Measurements from ENCODE around the gene CFAP54. TPM values are rescaled to one million over a fixed set of nuclear protein-coding genes. Genes with fewer than 3 reads are reported as not detected.
"Not testable (repeated sequence)": the region's sequence is repeated elsewhere in the genome, so short reads cannot be mapped to it uniquely, and the experiment has no call there.

Gene CFAP54
- polyA plus RNA-seq, 3 donors = not detected

DNA sequence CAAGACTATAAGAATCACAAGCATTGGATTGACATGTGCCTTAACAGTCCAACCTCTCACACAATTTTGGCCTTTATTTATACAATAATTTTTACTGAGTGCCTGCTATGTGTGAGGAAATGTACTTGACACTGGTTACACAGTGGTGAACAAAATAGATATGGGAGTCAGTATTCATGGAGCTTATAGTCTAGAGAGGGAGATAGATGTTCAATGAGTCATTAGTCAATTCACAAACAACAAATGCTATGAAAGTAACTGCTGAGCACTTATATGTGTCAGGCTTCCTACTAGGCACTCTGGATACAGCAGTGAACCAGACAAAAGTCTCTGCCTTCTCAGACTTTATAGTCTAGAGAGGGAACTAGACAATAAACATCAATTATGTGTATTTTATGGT is 3.7 kb downstream of the CFAP54 start:
- peaks cover 6 to 18% of the 10 kb centered on the region in 2 donors for H3K27me3 ChIP-seq (ENCODE audit: control insufficient read depth in 2 of 2, insufficient read depth in 2 of 2, low read length in 2 of 2)
- Mint-ChIP-seq H3K4me1 (peaks cover 9% of the 10 kb centered on the region), H3K27me3 (ENCODE audit: low read depth in 3 of 3) (peaks cover 15 to 21% (median 18%) of the 10 kb centered on the region in 3 donors), H3K4me3 (no peak overlapping the region), H3K9me3 (peaks cover 0 to 5% (median 0%) of the 10 kb centered on the region in 7 donors), H3K27ac (no peak overlapping the region), H3K36me3 (no peaks in the 10 kb centered on the region)
- TF ChIP-seq, protein P1, sequence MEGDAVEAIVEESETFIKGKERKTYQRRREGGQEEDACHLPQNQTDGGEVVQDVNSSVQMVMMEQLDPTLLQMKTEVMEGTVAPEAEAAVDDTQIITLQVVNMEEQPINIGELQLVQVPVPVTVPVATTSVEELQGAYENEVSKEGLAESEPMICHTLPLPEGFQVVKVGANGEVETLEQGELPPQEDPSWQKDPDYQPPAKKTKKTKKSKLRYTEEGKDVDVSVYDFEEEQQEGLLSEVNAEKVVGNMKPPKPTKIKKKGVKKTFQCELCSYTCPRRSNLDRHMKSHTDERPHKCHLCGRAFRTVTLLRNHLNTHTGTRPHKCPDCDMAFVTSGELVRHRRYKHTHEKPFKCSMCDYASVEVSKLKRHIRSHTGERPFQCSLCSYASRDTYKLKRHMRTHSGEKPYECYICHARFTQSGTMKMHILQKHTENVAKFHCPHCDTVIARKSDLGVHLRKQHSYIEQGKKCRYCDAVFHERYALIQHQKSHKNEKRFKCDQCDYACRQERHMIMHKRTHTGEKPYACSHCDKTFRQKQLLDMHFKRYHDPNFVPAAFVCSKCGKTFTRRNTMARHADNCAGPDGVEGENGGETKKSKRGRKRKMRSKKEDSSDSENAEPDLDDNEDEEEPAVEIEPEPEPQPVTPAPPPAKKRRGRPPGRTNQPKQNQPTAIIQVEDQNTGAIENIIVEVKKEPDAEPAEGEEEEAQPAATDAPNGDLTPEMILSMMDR (IDR thresholded peaks at IDR 0.05) = no peak
- no peak for DNase-seq
- no peak overlapping the region for H3K4me3 ChIP-seq (replicated peaks in 1 of 3; ENCODE audit: low read depth in 2 of 3, low read length in 3 of 3)
- H3K36me3 ChIP-seq (replicated peaks in 1 of 2; ENCODE audit: control insufficient read depth in 1 of 2, insufficient read depth in 2 of 2, low read length in 2 of 2) = no peaks in the 10 kb centered on the region
- intact Hi-C loops (cut with micrococcal nuclease) = loop anchor here in 1 of 2 donors (10.0 kb wide), 1 partner anchor 98 kb away; no protein-coding TSS in a partner anchor
- H3K79me2 ChIP-seq (ENCODE audit: insufficient read depth, low read length) = no peaks in the 10 kb centered on the region
- no peak overlapping the region for H3K9ac ChIP-seq (ENCODE audit: insufficient read depth, low read length, poor library complexity, severe bottlenecking)
- no peak overlapping the region for H3K4me2 ChIP-seq (replicated peaks; ENCODE audit: extremely low read depth, low read length, poor library complexity, severe bottlenecking)
- peaks cover 4 to 10% of the 10 kb centered on the region in 2 donors for H3K4me1 ChIP-seq (ENCODE audit: control insufficient read depth in 1 of 2, insufficient read depth in 2 of 2, low read length in 2 of 2)
- no peak overlapping the region for H2AFZ ChIP-seq (ENCODE audit: insufficient read depth, low read depth, low read length, poor library complexity, severe bottlenecking)
- no peaks in the 10 kb centered on the region for H4K20me1 ChIP-seq (ENCODE audit: insufficient read depth, low read length)
- no peak overlapping the region for H3K27ac ChIP-seq (ENCODE audit: low read depth in 1 of 2, low read length in 2 of 2)
- H3K9me3 ChIP-seq (replicated peaks in 1 of 2; ENCODE audit: control insufficient read depth in 1 of 2, insufficient read depth in 1 of 2, low read length in 2 of 2) = no peaks in the 10 kb centered on the region

DNA sequence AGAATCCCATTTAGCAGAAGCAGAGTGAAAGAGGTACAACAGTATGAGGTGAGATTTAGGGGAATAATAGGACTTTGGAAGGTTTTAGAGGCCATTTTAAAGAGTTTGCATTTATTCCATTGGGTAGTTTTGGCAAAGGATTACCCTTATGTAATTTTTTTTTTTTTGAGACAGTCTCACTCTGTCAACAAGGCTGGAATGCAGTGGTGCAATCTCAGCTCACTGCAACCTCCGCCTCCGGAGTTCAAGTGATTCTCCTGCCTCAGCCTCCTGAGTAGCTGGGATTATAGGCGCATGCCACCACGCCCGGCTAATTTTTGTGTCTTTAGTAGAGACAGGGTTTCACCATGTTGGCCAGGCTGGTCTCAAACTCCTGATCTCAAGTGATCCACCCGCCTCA is 4.8 kb downstream of the CFAP54 start:
- H3K36me3 Mint-ChIP-seq; H3K4me2 ChIP-seq (replicated peaks; ENCODE audit: extremely low read depth, low read length, poor library complexity, severe bottlenecking); H3K9me3 ChIP-seq (replicated peaks in 1 of 2; ENCODE audit: control insufficient read depth in 1 of 2, insufficient read depth in 1 of 2, low read length in 2 of 2); H3K27ac ChIP-seq (ENCODE audit: low read depth in 1 of 2, low read length in 2 of 2); H3K79me2 ChIP-seq (ENCODE audit: insufficient read depth, low read length); H3K4me1 ChIP-seq (ENCODE audit: control insufficient read depth in 1 of 2, insufficient read depth in 2 of 2, low read length in 2 of 2); H2AFZ ChIP-seq (ENCODE audit: insufficient read depth, low read depth, low read length, poor library complexity, severe bottlenecking); H3K4me3 Mint-ChIP-seq; H3K36me3 ChIP-seq (replicated peaks in 1 of 2; ENCODE audit: control insufficient read depth in 1 of 2, insufficient read depth in 2 of 2, low read length in 2 of 2); H3K9ac ChIP-seq (ENCODE audit: insufficient read depth, low read length, poor library complexity, severe bottlenecking); H3K27ac Mint-ChIP-seq; H4K20me1 ChIP-seq (ENCODE audit: insufficient read depth, low read length); H3K4me3 ChIP-seq (replicated peaks in 1 of 3; ENCODE audit: low read depth in 2 of 3, low read length in 3 of 3); DNase-seq; H3K9me3 Mint-ChIP-seq; H3K4me1 Mint-ChIP-seq: not testable (repeated sequence)
- H3K27me3 Mint-ChIP-seq (ENCODE audit: low read depth in 3 of 3) = peaks cover 15 to 21% (median 18%) of the 10 kb centered on the region in 3 donors
- intact Hi-C loops (cut with micrococcal nuclease) = loop anchor here in 1 of 2 donors (10.0 kb wide), 1 partner anchor 99 kb away; no protein-coding TSS in a partner anchor
- 100% methylated on average over 4 of the region's 6 CpGs for WGBS (ENCODE audit: insufficient coverage)
- H3K27me3 ChIP-seq (ENCODE audit: control insufficient read depth in 2 of 2, insufficient read depth in 2 of 2, low read length in 2 of 2) = peaks cover 6 to 15% of the 10 kb centered on the region in 2 donors

Data from CD14-positive monocyte (primary cell).